Mucosa of stomach (tissue), 1 donor: ENCODE results near the gene PLA2G2F.

Source experiments
- H3K27me3 ChIP-seq: one replicate; pipeline ENCODE4 v1.7.0; 2013; ENCODE audit warnings: mild to moderate bottlenecking, low read length; ENCODE audit not compliant: control insufficient read depth, insufficient read depth
- H3K36me3 ChIP-seq: one replicate; pipeline ENCODE4 v1.7.0; 2013; ENCODE audit warnings: low read length; ENCODE audit not compliant: control insufficient read depth, insufficient read depth
- H3K4me1 ChIP-seq: one replicate; pipeline ENCODE4 v1.7.0; 2013; ENCODE audit warnings: mild to moderate bottlenecking, low read length; ENCODE audit not compliant: control insufficient read depth, insufficient read depth
- H3K4me3 ChIP-seq: one replicate; pipeline ENCODE4 v1.7.0; 2013; ENCODE audit warnings: low read length
- H3K9ac ChIP-seq: one replicate; pipeline ENCODE4 v1.7.0; 2013; ENCODE audit warnings: mild to moderate bottlenecking, low read length, moderate library complexity
- H3K9me3 ChIP-seq: one replicate; pipeline ENCODE4 v1.7.0; 2013; ENCODE audit warnings: mild to moderate bottlenecking, low read length, moderate library complexity; ENCODE audit not compliant: control insufficient read depth
- donor health status: Pancreatic carcinoma.

Gene PLA2G2F

DNA sequence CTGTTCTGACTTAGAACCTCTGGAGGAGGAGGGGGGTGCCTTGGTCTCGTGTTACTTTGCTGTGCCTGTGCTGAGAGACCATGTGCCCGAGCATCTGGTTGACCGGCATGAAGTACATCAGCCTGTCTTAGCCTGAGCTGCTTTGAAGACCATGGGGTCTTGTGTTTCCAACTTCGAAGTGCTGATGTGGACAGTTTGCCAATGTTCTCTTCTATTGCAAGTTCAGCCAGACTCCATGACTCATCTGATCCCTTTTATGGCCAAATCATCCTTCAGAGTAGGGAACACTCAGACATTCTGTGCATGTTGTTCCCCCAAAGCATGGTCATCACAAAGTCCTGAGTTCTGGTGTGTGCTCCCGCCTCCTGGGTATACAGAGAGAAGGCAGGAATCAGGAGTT is 53.2 kb downstream of the PLA2G2F start:
- H3K9ac ChIP-seq = no peak overlapping the region
- peaks cover 15% of the 10 kb centered on the region for H3K4me1 ChIP-seq
- no peak overlapping the region for H3K4me3 ChIP-seq
- H3K36me3 ChIP-seq = no peaks in the 10 kb centered on the region
- no peaks in the 10 kb centered on the region for H3K27me3 ChIP-seq
- no peaks in the 10 kb centered on the region for H3K9me3 ChIP-seq

DNA sequence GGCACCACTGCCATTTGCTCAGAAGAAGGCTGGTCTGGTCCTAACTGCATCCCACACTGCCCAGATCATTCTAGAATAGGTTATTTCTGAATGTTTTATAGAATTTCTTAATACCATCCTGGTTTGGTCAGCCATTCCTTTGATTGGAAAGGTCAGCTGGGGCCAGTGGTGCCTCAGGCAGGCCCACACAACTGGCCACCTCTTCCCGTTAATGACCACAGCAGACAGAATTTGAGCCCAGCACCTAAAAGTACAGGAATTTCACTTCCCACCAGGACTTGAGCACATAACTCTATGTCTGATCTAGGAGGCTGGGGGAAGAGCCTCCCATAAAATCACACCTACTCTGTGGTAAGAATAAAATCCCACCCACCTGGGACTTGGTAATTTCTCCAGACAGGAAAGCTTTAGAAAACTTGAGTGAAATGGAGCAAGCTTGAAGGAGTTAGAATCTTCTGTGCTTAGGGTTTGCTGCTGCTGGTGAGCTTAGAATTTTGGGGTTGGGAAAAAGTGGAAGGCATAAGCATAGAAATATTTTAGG is 53.8 kb downstream of the PLA2G2F start:
- Histone ChIP-seq H3K36me3 (no peaks in the 10 kb centered on the region), H3K4me3 (no peak overlapping the region), H3K9me3 (no peaks in the 10 kb centered on the region), H3K4me1 (peaks cover 10% of the 10 kb centered on the region), H3K27me3 (no peaks in the 10 kb centered on the region), H3K9ac (no peak overlapping the region)

DNA sequence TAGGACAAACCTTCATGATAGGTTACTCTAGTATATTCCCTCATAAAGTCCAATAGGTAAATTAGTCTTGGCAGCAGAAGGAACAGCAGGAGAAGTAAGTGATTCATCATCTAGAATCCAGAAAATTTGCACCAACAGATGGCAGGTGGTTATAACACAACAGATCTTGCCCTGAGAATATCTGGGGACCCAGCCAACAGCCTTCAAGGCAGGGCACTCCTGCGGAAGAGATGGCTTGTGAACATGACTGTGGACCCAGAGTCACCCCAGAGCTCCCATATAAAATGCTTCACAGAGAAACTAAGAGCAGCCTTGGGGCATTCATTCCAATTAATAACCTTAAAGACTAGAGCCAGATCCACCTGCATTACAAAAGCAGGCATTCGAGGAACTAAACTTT is 55.1 kb downstream of the PLA2G2F start:
- no peaks in the 10 kb centered on the region for H3K36me3 ChIP-seq
- no peaks in the 10 kb centered on the region for H3K9me3 ChIP-seq
- no peak overlapping the region for H3K4me3 ChIP-seq
- H3K9ac ChIP-seq = no peak overlapping the region
- H3K27me3 ChIP-seq = no peaks in the 10 kb centered on the region
- H3K4me1 ChIP-seq = peaks cover 9% of the 10 kb centered on the region

DNA sequence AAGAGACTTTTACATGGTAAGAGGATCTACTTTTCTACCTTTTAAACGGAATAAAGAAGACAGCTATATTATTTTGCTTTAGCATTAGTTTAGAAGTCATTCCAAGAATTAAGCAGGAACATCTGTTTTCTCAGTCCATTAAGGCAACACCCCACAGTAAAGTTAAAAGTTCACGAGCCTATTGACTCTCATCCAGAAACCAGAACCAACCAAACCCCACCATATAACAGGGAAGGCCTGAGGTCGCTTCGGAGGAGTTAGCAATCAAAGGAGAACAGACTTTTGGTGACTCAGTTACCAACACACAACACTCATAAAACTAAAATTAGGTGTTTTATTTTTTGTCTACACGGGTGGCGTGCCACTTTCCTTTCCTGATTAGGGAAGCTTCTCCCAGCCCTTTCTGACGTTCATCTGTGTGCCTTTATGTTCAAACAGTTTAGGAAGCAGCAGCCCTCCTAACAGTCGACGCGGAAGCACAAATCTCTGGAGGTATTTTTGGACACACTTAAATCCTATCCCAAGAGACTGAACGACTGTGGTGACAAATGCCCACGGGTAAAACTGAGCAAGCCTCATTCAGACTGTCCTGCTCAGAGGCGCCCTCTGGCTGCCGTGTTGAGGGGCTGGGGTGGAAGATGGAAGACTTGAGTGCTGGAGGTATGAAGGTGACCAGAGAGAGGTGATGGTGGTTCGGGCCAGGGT is 55.8 kb downstream of the PLA2G2F start:
- no peaks in the 10 kb centered on the region for H3K9me3 ChIP-seq
- H3K4me1 ChIP-seq = peaks cover 16% of the 10 kb centered on the region
- H3K9ac ChIP-seq = no peak overlapping the region
- no peaks in the 10 kb centered on the region for H3K27me3 ChIP-seq
- no peaks in the 10 kb centered on the region for H3K36me3 ChIP-seq
- H3K4me3 ChIP-seq = no peak overlapping the region

DNA sequence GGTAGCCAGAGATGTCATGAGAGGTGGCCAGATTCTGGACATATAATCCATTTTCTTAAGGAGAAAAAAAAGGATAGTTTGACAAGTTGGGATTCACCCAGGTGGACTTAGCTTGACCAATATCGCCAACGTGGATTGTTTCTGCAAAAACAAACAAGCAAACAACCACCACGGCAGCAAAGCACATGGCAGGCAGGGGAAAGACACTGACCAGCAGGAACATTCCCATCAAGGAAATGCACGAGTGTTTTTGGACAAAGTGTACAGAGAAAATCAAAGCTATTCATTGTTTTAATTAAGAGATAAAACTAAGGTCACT is 56.3 kb downstream of the PLA2G2F start:
- H3K9ac ChIP-seq = no peak overlapping the region
- no peaks in the 10 kb centered on the region for H3K27me3 ChIP-seq
- no peak overlapping the region for H3K4me3 ChIP-seq
- H3K36me3 ChIP-seq = no peaks in the 10 kb centered on the region
- H3K4me1 ChIP-seq = peaks cover 16% of the 10 kb centered on the region
- H3K9me3 ChIP-seq = no peaks in the 10 kb centered on the region

DNA sequence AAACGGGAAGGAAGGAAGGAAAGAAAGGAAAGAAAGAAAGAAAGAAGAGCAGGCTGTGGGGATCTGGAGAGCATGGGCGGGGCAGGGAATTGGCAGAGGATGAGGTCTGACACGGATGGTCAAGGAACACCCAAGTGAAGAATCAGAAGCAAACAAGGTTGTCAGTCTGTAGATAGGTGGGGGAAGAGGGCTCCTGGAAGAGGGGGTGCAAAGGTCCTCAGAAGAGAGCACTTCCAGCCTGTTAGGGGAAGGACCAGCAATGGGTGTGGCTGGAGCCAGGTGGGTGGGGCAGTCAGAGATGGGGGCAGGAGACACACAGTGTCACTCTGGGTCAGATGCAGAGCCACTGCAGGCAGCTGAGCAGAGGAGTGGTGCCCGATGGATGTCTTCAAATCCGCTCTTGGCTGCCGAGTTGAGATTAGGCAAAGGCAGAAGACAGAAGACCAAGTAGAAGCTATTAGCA is 58.2 kb downstream of the PLA2G2F start:
- no peaks in the 10 kb centered on the region for H3K27me3 ChIP-seq
- H3K9me3 ChIP-seq = no peaks in the 10 kb centered on the region
- no peak overlapping the region for H3K4me3 ChIP-seq
- peaks cover 16% of the 10 kb centered on the region for H3K4me1 ChIP-seq
- H3K36me3 ChIP-seq = no peaks in the 10 kb centered on the region
- no peak overlapping the region for H3K9ac ChIP-seq

DNA sequence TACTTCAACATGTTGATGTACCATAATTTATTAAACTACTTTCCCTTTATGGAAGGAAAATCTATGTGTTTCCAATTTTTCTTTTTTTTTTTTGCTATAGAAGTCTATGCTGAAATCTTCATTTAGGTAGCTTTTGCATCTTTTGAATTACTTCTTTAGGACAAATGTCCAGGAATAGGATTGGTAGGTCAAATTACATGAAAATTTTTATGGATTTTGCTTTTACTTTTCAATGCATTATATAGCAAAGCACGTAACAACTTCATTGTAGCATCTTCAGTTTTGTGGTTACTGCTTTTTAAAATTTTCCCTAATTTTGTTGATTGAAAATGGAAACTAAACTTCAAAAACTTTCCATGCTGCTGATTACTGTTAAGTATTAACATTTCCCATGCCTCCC is 59.2 kb downstream of the PLA2G2F start:
- no peak overlapping the region for H3K4me3 ChIP-seq
- H3K9ac ChIP-seq = no peak overlapping the region
- peaks cover 16% of the 10 kb centered on the region for H3K4me1 ChIP-seq
- H3K9me3 ChIP-seq = no peaks in the 10 kb centered on the region
- no peaks in the 10 kb centered on the region for H3K27me3 ChIP-seq
- no peaks in the 10 kb centered on the region for H3K36me3 ChIP-seq

DNA sequence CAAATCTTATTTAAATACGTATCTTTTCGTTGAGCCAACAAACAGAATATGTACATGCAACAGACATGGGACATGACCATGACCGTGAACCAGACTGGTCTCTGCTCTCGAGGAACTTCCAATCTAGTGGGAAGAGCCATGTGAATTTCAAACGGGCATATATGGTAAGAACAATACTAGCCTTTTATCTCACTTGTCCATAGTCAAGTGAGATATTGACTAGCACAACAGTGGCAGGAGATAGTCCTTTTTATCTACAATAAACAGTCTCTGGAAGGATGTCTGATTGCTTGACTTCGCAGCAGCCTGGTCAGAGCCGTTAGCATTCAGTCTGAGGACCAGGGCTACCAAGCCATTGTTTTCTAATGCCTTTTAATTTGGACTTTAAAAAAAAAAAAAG is 59.8 kb downstream of the PLA2G2F start:
- no peaks in the 10 kb centered on the region for H3K9me3 ChIP-seq
- H3K27me3 ChIP-seq = no peaks in the 10 kb centered on the region
- H3K4me1 ChIP-seq = peaks cover 16% of the 10 kb centered on the region
- no peak overlapping the region for H3K4me3 ChIP-seq
- no peak overlapping the region for H3K9ac ChIP-seq
- H3K36me3 ChIP-seq = no peaks in the 10 kb centered on the region

DNA sequence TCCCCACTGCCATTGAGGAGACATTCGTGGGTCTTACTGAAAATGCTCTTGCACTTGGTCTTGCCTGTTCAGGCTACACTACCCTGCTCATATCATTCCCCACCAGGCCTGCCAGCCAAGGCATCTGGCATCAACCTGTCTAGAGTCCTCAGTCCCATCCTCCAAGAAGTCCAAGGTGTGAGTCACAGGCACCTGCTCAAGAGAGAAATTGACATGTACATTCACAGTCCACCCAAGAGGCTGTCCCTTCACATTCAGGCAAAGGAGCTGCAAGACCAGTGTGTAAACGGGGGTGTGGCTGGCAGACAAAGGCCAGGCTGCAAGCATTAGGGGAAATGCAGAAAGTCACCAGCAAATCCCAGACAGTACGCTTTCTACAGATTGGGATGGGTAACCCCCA is 60.3 kb downstream of the PLA2G2F start:
- H3K4me3 ChIP-seq = no peak overlapping the region
- no peak overlapping the region for H3K9ac ChIP-seq
- no peaks in the 10 kb centered on the region for H3K27me3 ChIP-seq
- peaks cover 16% of the 10 kb centered on the region for H3K4me1 ChIP-seq
- H3K9me3 ChIP-seq = no peaks in the 10 kb centered on the region
- no peaks in the 10 kb centered on the region for H3K36me3 ChIP-seq

DNA sequence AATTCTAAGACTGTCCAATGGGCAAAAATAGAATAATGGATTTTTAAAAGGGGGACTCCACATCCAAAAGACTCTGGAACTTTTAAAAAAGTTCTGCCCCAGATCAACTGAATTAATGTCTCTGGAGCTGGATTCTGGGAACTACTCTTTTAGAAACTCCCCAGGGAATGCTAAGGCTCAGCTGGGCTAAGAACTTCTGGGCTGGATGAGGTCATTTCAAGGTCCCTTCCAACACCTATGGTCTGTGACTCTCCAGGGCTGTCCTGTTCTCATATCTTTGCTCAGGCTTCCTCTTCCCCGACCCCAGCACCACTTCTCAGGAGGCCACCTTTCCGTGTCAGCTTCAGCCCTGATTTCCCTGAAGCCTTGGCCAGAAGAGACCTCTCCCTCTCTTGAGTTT is 60.7 kb downstream of the PLA2G2F start:
- Histone ChIP-seq H3K36me3 (no peaks in the 10 kb centered on the region), H3K9ac (no peak overlapping the region), H3K9me3 (no peaks in the 10 kb centered on the region), H3K4me3 (no peak overlapping the region), H3K4me1 (peaks cover 13% of the 10 kb centered on the region), H3K27me3 (no peaks in the 10 kb centered on the region)
